ENCODE measurements around the gene HIVEP3. TPM values are rescaled to one million over a fixed set of nuclear protein-coding genes. Genes with fewer than 3 reads are reported as not detected.

HIVEP3 gene
- total RNA-seq, 1 donor from 2014 or later = 2.9 TPM

- intact Hi-C loops (cut with DNase I) = loop anchor here (10.0 kb wide), 1 partner anchor 229 kb away; no protein-coding TSS in a partner anchor
- Histone ChIP-seq H3K27ac (no peak overlapping the region), H3K4me3 (no peak overlapping the region), H3K27me3 (no peaks in the 10 kb centered on the region), H3K36me3 (no peaks in the 10 kb centered on the region), H3K4me1 (peaks cover 40% of the 10 kb centered on the region), H3K9me3 (no peaks in the 10 kb centered on the region)
- TF ChIP-seq POLR2A (IDR thresholded peaks at IDR 0.05) (no peak), POLR2AphosphoS5 (IDR thresholded peaks at IDR 0.05; ENCODE audit: insufficient read depth in 1 of 2, low read depth in 1 of 2) (no peak)
- TF ChIP-seq, protein P1, sequence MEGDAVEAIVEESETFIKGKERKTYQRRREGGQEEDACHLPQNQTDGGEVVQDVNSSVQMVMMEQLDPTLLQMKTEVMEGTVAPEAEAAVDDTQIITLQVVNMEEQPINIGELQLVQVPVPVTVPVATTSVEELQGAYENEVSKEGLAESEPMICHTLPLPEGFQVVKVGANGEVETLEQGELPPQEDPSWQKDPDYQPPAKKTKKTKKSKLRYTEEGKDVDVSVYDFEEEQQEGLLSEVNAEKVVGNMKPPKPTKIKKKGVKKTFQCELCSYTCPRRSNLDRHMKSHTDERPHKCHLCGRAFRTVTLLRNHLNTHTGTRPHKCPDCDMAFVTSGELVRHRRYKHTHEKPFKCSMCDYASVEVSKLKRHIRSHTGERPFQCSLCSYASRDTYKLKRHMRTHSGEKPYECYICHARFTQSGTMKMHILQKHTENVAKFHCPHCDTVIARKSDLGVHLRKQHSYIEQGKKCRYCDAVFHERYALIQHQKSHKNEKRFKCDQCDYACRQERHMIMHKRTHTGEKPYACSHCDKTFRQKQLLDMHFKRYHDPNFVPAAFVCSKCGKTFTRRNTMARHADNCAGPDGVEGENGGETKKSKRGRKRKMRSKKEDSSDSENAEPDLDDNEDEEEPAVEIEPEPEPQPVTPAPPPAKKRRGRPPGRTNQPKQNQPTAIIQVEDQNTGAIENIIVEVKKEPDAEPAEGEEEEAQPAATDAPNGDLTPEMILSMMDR (IDR thresholded peaks at IDR 0.05) = no peak
- no peak for DNase-seq (ENCODE audit: extremely low spot score in 2 of 2)
These were observed 114.5 kb downstream of the HIVEP3 start for GRCh38 chr1:41804176-41804575.

DNA sequence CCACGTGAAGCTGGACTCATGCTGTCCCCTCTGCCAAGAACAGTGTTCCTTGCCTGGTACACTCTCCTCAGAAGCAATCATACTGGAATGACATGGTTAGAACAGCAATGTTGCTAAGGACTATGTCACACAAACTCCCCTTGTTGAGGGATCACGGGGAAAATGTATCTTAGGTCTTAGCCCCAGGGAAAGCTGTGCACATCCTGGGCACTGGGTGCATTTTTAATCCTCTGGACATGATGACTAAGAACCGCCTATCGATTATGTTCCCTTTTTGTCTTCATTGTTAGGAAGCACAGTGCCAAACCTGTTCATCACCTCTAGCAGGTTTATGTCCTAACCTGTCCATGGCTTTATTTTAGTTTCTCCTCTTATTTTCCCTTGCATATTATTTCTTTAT, 115.1 kb downstream of the HIVEP3 start:
- Histone ChIP-seq H3K4me1 (peaks cover 40% of the 10 kb centered on the region), H3K36me3 (no peaks in the 10 kb centered on the region), H3K27me3 (no peaks in the 10 kb centered on the region), H3K27ac (no peak overlapping the region), H3K4me3 (no peak overlapping the region), H3K9me3 (no peaks in the 10 kb centered on the region)
- TF ChIP-seq POLR2A (IDR thresholded peaks at IDR 0.05) (no peak), POLR2AphosphoS5 (IDR thresholded peaks at IDR 0.05; ENCODE audit: insufficient read depth in 1 of 2, low read depth in 1 of 2) (no peak)
- TF ChIP-seq, protein P1 (IDR thresholded peaks at IDR 0.05) = no peak
- intact Hi-C loops (cut with DNase I) = loop anchor here (10.0 kb wide), 1 partner anchor 229 kb away; no protein-coding TSS in a partner anchor
- no peak for DNase-seq (ENCODE audit: extremely low spot score in 2 of 2)

- H3K27ac ChIP-seq = no peak overlapping the region
These were observed 115.9 kb downstream of the HIVEP3 start for GRCh38 chr1:41802532-41803501.

DNA sequence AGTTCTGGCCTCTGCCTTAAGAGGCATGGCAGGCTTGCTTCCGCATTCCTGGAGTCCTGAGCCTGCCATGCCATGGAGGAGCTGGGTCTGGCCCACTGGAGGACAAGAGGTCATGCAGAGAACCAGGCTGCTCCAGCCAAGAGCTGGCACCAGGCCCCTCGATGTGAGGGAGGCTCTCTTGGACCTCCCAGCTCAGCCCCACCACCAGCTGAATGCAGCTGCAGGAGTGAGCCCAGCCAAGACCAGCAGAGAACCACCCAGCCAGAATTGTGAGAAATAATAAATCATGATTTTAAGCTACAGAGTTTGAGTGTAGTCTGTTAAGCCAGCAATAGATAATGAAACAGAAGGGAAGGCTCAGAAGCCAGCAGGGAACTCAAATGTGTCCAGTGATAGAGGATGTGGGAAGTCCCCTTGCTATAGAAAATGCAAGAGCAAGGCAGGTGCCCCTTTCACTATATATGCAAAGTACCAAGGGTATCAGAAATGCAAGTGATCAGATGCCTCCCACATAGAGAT, 118.4 kb downstream of the HIVEP3 start:
- Histone ChIP-seq H3K27ac (no peak overlapping the region), H3K27me3 (no peaks in the 10 kb centered on the region), H3K4me3 (no peak overlapping the region), H3K9me3 (no peaks in the 10 kb centered on the region), H3K4me1 (peaks cover 40% of the 10 kb centered on the region), H3K36me3 (no peaks in the 10 kb centered on the region)
- TF ChIP-seq, protein P1 (IDR thresholded peaks at IDR 0.05) = no peak
- TF ChIP-seq POLR2AphosphoS5 (IDR thresholded peaks at IDR 0.05; ENCODE audit: insufficient read depth in 1 of 2, low read depth in 1 of 2) (peak in 1 of 2 donors; percentile 38), POLR2A (IDR thresholded peaks at IDR 0.05) (no peak)
- DNase-seq (ENCODE audit: extremely low spot score in 2 of 2) = no peak
- intact Hi-C loops (cut with DNase I) = loop anchor here (10.0 kb wide), 1 partner anchor 226 kb away; no protein-coding TSS in a partner anchor

More at GRCh38 chr1:41802532-41803501, 115.9 kb downstream of the HIVEP3 start:
- H3K4me1 ChIP-seq = peaks cover 40% of the 10 kb centered on the region
- TF ChIP-seq, protein P1 (IDR thresholded peaks at IDR 0.05) = no peak
- TF ChIP-seq POLR2A (IDR thresholded peaks at IDR 0.05) = no peak
- TF ChIP-seq POLR2AphosphoS5 (IDR thresholded peaks at IDR 0.05; ENCODE audit: insufficient read depth in 1 of 2, low read depth in 1 of 2) = peak in 1 of 2 donors; percentile 23
- H3K27me3 ChIP-seq = no peaks in the 10 kb centered on the region
- H3K4me3 ChIP-seq = no peak overlapping the region
- no peaks in the 10 kb centered on the region for H3K36me3 ChIP-seq
- intact Hi-C loops (cut with DNase I) = loop anchor here (10.0 kb wide), 1 partner anchor 228 kb away; no protein-coding TSS in a partner anchor
- DNase-seq (ENCODE audit: extremely low spot score in 2 of 2) = no peak
- H3K9me3 ChIP-seq = no peaks in the 10 kb centered on the region
